ENCODE data around the gene SRPX. TPM values are rescaled to one million over a fixed set of nuclear protein-coding genes. Genes with fewer than 3 reads are reported as not detected.

The SRPX gene
- total RNA-seq, 2 experiments from 2014 or later, result not detected

DNA sequence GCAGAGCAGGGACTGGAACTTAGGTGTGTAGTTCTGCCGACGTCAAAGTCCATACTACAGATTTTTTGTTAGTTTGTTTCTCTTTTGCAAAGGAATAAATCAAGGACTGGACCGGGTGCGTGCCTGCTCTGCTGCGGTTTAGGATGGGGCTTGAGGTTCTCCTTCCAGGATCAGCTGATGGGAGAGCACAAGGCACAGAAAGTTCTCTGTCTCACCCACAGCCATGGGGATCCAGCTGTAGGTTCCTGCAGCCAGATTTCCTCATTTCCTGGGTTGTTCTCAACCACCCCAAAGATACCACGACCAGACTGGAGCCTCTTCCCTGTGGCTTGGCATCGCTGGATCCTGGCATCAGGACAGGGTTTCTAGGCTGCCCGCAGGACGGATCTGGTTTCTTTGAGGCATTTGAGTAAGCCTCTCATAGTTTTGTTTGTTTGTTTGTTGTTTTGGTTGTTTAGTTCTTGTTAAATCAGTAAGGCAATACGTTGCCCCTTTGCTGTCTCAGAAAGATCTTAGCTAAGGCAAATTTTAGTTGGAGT is 789 bp upstream of the SRPX start:
- ChIA-PET POLR2A (no interaction called here), CTCF (ENCODE audit: unreplicated experiment) (no interaction called here)
- no peaks in the 10 kb centered on the region for H3K9me3 ChIP-seq (ENCODE audit: low read length)
- H3K27ac ChIP-seq (ENCODE audit: low read depth, low read length, poor library complexity, severe bottlenecking), result no peak overlapping the region
- H3K36me3 ChIP-seq (ENCODE audit: insufficient read depth, low read length), result no peaks in the 10 kb centered on the region
- no peaks in the 10 kb centered on the region for H3K79me2 ChIP-seq (ENCODE audit: insufficient read depth, low read depth, low read length)
- no peak overlapping the region for H3K4me3 ChIP-seq (ENCODE audit: low read depth, low read length, poor library complexity, severe bottlenecking)
- H4K20me1 ChIP-seq (ENCODE audit: insufficient read depth, low read length), result no peaks in the 10 kb centered on the region
- H2AFZ ChIP-seq (ENCODE audit: low read length), result no peak overlapping the region
- no peak overlapping the region for H3K4me2 ChIP-seq (ENCODE audit: low read length)
- intact Hi-C loops (cut with micrococcal nuclease; ENCODE audit: unreplicated experiment), result no loop called here
- no peak for TF ChIP-seq EZH2phosphoT487 (IDR thresholded peaks at IDR 0.05; ENCODE audit: borderline replicate concordance, low read depth, low read length)
- TF ChIP-seq, protein P1, sequence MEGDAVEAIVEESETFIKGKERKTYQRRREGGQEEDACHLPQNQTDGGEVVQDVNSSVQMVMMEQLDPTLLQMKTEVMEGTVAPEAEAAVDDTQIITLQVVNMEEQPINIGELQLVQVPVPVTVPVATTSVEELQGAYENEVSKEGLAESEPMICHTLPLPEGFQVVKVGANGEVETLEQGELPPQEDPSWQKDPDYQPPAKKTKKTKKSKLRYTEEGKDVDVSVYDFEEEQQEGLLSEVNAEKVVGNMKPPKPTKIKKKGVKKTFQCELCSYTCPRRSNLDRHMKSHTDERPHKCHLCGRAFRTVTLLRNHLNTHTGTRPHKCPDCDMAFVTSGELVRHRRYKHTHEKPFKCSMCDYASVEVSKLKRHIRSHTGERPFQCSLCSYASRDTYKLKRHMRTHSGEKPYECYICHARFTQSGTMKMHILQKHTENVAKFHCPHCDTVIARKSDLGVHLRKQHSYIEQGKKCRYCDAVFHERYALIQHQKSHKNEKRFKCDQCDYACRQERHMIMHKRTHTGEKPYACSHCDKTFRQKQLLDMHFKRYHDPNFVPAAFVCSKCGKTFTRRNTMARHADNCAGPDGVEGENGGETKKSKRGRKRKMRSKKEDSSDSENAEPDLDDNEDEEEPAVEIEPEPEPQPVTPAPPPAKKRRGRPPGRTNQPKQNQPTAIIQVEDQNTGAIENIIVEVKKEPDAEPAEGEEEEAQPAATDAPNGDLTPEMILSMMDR (conservative IDR thresholded peaks at IDR 0.05; ENCODE audit: low read length), result no peak
- BruUV-seq (replicated peaks), result no TSS peak
- H3K9me2 ChIP-seq (ENCODE audit: insufficient read depth, low read length), result no peaks in the 10 kb centered on the region
- no peak for DNase-seq (ENCODE audit: low spot score)
- peaks cover 8% of the 10 kb centered on the region for H3K4me1 ChIP-seq (ENCODE audit: insufficient read depth, low read length, poor library complexity, severe bottlenecking)

DNA sequence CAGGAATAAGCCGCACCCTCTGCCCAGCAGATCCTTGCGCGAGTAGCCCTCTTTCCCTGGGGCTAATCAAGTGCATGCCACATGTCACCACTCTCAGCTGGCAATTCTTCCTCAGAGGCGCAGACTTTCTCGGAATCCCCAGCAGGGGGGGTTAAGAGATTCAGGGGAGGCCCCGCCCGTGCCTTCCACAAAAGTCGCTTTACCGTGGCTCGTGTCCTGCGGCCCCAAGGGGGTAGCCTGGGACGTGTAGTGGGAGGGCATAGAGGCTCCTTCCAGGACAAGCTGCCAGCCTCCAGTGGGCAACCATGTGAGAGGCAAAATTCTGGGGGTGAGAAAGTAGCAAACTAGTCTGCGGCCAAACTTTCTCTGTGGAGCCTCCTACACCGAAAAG is 652 bp downstream of the SRPX start:
- no TSS peak for BruUV-seq (replicated peaks)
- Histone ChIP-seq H4K20me1 (ENCODE audit: insufficient read depth, low read length) (no peaks in the 10 kb centered on the region), H2AFZ (ENCODE audit: low read length) (no peak overlapping the region)

DNA sequence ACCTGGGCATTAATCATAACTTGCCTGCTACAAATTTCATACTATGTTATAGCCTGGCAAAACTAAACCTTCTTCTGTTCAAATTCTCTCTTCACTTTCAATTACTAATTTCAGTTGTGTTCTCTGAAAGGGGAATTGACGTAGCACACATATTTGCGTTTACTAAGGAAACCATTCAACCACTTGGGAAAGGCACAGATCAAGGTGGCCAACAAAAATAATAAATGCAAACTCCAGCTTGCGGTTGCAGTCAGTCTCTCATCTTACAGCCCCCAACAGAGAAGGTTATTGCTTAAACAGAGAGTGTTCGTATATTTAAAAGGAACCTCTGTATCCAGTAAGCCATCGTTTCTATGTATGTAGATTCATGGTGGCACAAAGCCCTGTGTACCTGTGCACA is 4.0 kb downstream of the SRPX start:
- intact Hi-C loops (cut with micrococcal nuclease; ENCODE audit: unreplicated experiment), result no loop called here
- CTCF ChIA-PET (ENCODE audit: unreplicated experiment), result no interaction called here

More for the DNA sequence above, 652 bp downstream of the SRPX start:
- Histone ChIP-seq H3K9me2 (ENCODE audit: insufficient read depth, low read length) (no peaks in the 10 kb centered on the region), H3K4me2 (ENCODE audit: low read length) (no peak overlapping the region), H3K4me3 (ENCODE audit: low read depth, low read length, poor library complexity, severe bottlenecking) (no peak overlapping the region), H3K36me3 (ENCODE audit: insufficient read depth, low read length) (no peaks in the 10 kb centered on the region), H3K9me3 (ENCODE audit: low read length) (no peaks in the 10 kb centered on the region), H3K79me2 (ENCODE audit: insufficient read depth, low read depth, low read length) (no peaks in the 10 kb centered on the region), H3K4me1 (ENCODE audit: insufficient read depth, low read length, poor library complexity, severe bottlenecking) (peaks cover 9% of the 10 kb centered on the region), H3K27ac (ENCODE audit: low read depth, low read length, poor library complexity, severe bottlenecking) (no peak overlapping the region)
- POLR2A ChIA-PET, result no interaction called here
- CTCF ChIA-PET (ENCODE audit: unreplicated experiment), result no interaction called here
- intact Hi-C loops (cut with micrococcal nuclease; ENCODE audit: unreplicated experiment), result no loop called here
- no peak for DNase-seq (ENCODE audit: low spot score)
- TF ChIP-seq EZH2phosphoT487 (IDR thresholded peaks at IDR 0.05; ENCODE audit: borderline replicate concordance, low read depth, low read length), result no peak
- TF ChIP-seq, protein P1 (conservative IDR thresholded peaks at IDR 0.05; ENCODE audit: low read length), result no peak

More for the DNA sequence above, 4.0 kb downstream of the SRPX start:
- Histone ChIP-seq H3K4me1 (ENCODE audit: insufficient read depth, low read length, poor library complexity, severe bottlenecking) (peaks cover 9% of the 10 kb centered on the region), H4K20me1 (ENCODE audit: insufficient read depth, low read length) (no peaks in the 10 kb centered on the region), H3K36me3 (ENCODE audit: insufficient read depth, low read length) (no peaks in the 10 kb centered on the region), H3K79me2 (ENCODE audit: insufficient read depth, low read depth, low read length) (no peaks in the 10 kb centered on the region), H2AFZ (ENCODE audit: low read length) (peak overlapping the region; percentile 36; the same call in 1 of the 2 replicates), H3K9me2 (ENCODE audit: insufficient read depth, low read length) (no peaks in the 10 kb centered on the region), H3K27ac (ENCODE audit: low read depth, low read length, poor library complexity, severe bottlenecking) (no peak overlapping the region), H3K4me2 (ENCODE audit: low read length) (no peak overlapping the region), H3K9me3 (ENCODE audit: low read length) (no peaks in the 10 kb centered on the region), H3K4me3 (ENCODE audit: low read depth, low read length, poor library complexity, severe bottlenecking) (no peak overlapping the region)
- TF ChIP-seq, protein P1 (conservative IDR thresholded peaks at IDR 0.05; ENCODE audit: low read length), result no peak
- TF ChIP-seq EZH2phosphoT487 (IDR thresholded peaks at IDR 0.05; ENCODE audit: borderline replicate concordance, low read depth, low read length), result no peak
- POLR2A ChIA-PET, result no interaction called here
- no peak for DNase-seq (ENCODE audit: low spot score)
- no TSS peak for BruUV-seq (replicated peaks)
